WI38 (cell line): ENCODE data around the gene SNCA.

Experiments
- H3K4me3 ChIP-seq: 2 replicates; pipeline ENCODE4 v1.5.1; 2011; ENCODE audit warnings: low read depth, mild to moderate bottlenecking, control low read depth, low read length
- TF ChIP-seq, protein P1 (sequence below): IDR thresholded peaks from 2 replicates; pipeline ENCODE4 v1.5.1; 2012; ENCODE audit warnings: low read depth, mild to moderate bottlenecking, control low read depth, low read length

Gene SNCA

GRCh38 chr4:89724716-89725115 is 112.2 kb downstream of the SNCA start:
- H3K4me3 ChIP-seq, result no peak overlapping the region
- TF ChIP-seq, protein P1, sequence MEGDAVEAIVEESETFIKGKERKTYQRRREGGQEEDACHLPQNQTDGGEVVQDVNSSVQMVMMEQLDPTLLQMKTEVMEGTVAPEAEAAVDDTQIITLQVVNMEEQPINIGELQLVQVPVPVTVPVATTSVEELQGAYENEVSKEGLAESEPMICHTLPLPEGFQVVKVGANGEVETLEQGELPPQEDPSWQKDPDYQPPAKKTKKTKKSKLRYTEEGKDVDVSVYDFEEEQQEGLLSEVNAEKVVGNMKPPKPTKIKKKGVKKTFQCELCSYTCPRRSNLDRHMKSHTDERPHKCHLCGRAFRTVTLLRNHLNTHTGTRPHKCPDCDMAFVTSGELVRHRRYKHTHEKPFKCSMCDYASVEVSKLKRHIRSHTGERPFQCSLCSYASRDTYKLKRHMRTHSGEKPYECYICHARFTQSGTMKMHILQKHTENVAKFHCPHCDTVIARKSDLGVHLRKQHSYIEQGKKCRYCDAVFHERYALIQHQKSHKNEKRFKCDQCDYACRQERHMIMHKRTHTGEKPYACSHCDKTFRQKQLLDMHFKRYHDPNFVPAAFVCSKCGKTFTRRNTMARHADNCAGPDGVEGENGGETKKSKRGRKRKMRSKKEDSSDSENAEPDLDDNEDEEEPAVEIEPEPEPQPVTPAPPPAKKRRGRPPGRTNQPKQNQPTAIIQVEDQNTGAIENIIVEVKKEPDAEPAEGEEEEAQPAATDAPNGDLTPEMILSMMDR, result no peak

DNA sequence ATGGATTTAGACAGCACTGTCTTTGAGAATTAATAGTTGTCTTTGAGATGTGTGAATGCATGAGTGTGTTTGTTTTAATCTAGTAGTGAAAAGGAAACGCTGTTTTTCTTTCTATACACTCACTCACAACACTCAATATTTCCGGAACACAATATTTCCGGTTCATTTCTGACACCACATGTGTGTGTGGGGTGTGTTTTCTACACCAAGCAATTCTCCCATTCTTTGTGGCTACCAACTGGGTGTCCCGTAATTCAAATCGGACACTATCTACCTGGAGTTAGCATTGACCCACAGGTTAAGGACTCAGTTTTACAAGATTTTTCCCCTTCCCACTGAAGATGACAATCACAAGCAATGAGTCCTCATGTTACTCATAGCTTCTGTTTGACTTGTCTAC is 113.9 kb downstream of the SNCA start:
- TF ChIP-seq, protein P1, result no peak
- H3K4me3 ChIP-seq, result no peak overlapping the region

GRCh38 chr4:89722517-89722916 is 114.4 kb downstream of the SNCA start:
- TF ChIP-seq, protein P1, result no peak
- no peak overlapping the region for H3K4me3 ChIP-seq

GRCh38 chr4:89720981-89721380 is 116.0 kb downstream of the SNCA start:
- TF ChIP-seq, protein P1, result no peak
- no peak overlapping the region for H3K4me3 ChIP-seq

GRCh38 chr4:89719536-89720090 is 117.3 kb downstream of the SNCA start:
- TF ChIP-seq, protein P1, result no peak
- no peak overlapping the region for H3K4me3 ChIP-seq

DNA sequence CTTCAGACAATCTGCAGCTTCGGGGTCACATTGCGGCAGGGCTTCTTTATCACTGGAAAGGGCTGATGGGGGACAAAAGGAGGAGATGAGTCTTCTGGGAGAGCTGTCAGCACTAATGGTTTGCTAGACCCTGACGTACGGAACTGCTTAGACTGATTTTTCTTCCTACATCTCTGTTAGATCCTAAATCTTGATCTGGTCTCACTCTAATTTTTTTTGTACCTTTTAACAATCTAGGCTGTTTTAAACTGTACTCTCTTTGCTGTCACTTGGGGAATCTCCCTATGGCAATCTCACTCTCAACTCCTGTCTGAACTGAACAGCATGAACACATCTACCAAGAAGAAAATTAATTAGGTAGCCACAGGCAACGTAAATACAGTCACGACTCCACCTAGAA is 120.1 kb downstream of the SNCA start:
- TF ChIP-seq, protein P1, result no peak
- H3K4me3 ChIP-seq, result no peak overlapping the region

GRCh38 chr4:89715631-89716030 is 121.3 kb downstream of the SNCA start:
- H3K4me3 ChIP-seq, result no peak overlapping the region
- TF ChIP-seq, protein P1, result no peak
